K562 (cell line): ENCODE measurements around the gene DRD2. TPM values are rescaled to one million over a fixed set of nuclear protein-coding genes. Genes with fewer than 3 reads are reported as not detected.

Experiments
- ATAC-seq: fragments of 200-7000 bp; cut with Tn5 transposase; 3 replicates; pipeline ENCODE4 v1.9.1; 2020; ENCODE audit warnings: moderate library complexity
- BruUV-seq: library from RNA; stranded (reverse); fragments of 400-500 nt; replicated peaks from 2 replicates; lab custom pipeline; 2021; lab: Mats Ljungman, UMichigan
- CTCF ChIA-PET: fragments of 300-600 bp; formaldehyde crosslinking; extraction: SDS; loops from one replicate; lab custom pipeline; 2021; ENCODE audit warnings: low intra/inter-chr PET ratio; lab: Yijun Ruan, JAX
- POLR2A ChIA-PET: fragments of 300-600, 350-650 bp; sonication (Branson Sonifier 250); formaldehyde crosslinking; extraction: SDS; loops from one replicate; lab custom pipeline; 2021; ENCODE audit warnings: antibody characterized with exemption, inconsistent platforms; lab: Yijun Ruan, JAX
- DNase-seq, 4 experiments: peaks; one replicate each; pipeline versions ENCODE4 v3.0.0 to v3.0.0-alpha.2; 2011 to 2018; ENCODE audit warnings: low spot score in 3 of 4, mixed read lengths in 3 of 4; ENCODE audit errors: extremely low read depth in 1 of 4
- FAIRE-seq: peaks from 2 replicates; lab custom pipeline; 2011; peaks lifted over from hg19 to GRCh38; lab: Jason Lieb, UNC
- H2AFZ ChIP-seq: 2 replicates; pipeline ENCODE4 v1.6.0; 2011; ENCODE audit warnings: low read depth, low read length, control low read depth, inconsistent platforms
- H3K27ac ChIP-seq: fragments of 200-600 bp; 3 replicates; pipeline ENCODE4 v1.8.0; 2011; ENCODE audit warnings: low read depth, mild to moderate bottlenecking, control low read depth, inconsistent platforms, low read length, moderate library complexity, mixed read lengths; ENCODE audit errors: extremely low read depth
- H3K27me3 ChIP-seq, 2 experiments: fragments of 300-600 bp in 1 of 2; 2 replicates in 1 of 2; 3 replicates in 1 of 2; pipeline versions ENCODE4 v1.6.0 to v1.8.0; 2011; ENCODE audit warnings: inconsistent platforms in 2 of 2, low read length in 2 of 2, mild to moderate bottlenecking in 1 of 2, mixed read lengths in 1 of 2, moderate library complexity in 1 of 2; ENCODE audit not compliant: control insufficient read depth in 2 of 2, insufficient read depth in 2 of 2
- H3K36me3 ChIP-seq: fragments of 300-600 bp; 3 replicates; pipeline ENCODE4 v1.8.0; 2011; ENCODE audit warnings: mild to moderate bottlenecking, low read length, inconsistent platforms; ENCODE audit not compliant: control insufficient read depth, insufficient read depth
- H3K4me1 ChIP-seq, 2 experiments: fragments of 200-600 bp in 1 of 2; replicated peaks in 1 of 2; 2 replicates in 1 of 2; 3 replicates in 1 of 2; pipeline versions ENCODE4 v1.5.1 to v1.8.0; 2011; ENCODE audit warnings: inconsistent platforms in 2 of 2, low read length in 2 of 2, mild to moderate bottlenecking in 1 of 2, mixed read lengths in 1 of 2, moderate library complexity in 1 of 2; ENCODE audit not compliant: control insufficient read depth in 2 of 2, insufficient read depth in 2 of 2
- H3K4me2 ChIP-seq: 2 replicates; pipeline ENCODE4 v1.6.1; 2011; ENCODE audit warnings: low read length, control low read depth, inconsistent platforms, mixed read lengths; ENCODE audit not compliant: insufficient read depth
- H3K4me3 ChIP-seq: fragments of 200-600 bp; sonication (generic), shearing (Covaris generic); 2 replicates; pipeline ENCODE4 v1.5.1; 2016; ENCODE audit warnings: control low read depth, inconsistent platforms
- H3K79me2 ChIP-seq: fragments of 200-600 bp; 3 replicates; pipeline ENCODE4 v1.8.0; 2011; ENCODE audit warnings: low read length, inconsistent platforms; ENCODE audit not compliant: control insufficient read depth, insufficient read depth
- H3K9ac ChIP-seq, 2 experiments: 2 replicates each; pipeline versions ENCODE4 v1.6.0 to v1.6.1; 2011; ENCODE audit warnings: low read depth in 2 of 2, low read length in 2 of 2, control low read depth in 1 of 2, inconsistent platforms in 1 of 2, mild to moderate bottlenecking in 1 of 2, mixed read lengths in 1 of 2; ENCODE audit not compliant: insufficient read depth in 1 of 2
- H3K9me1 ChIP-seq: one replicate; pipeline ENCODE4 v1.6.0; 2011; ENCODE audit warnings: inconsistent platforms, mild to moderate bottlenecking, low read length, moderate library complexity; ENCODE audit not compliant: control insufficient read depth, insufficient read depth
- H3K9me3 ChIP-seq: replicated peaks from 2 replicates; pipeline ENCODE4 v1.5.1; 2011; ENCODE audit warnings: low read depth, low read length, inconsistent platforms; ENCODE audit not compliant: control insufficient read depth, insufficient read depth
- H4K20me1 ChIP-seq: replicated peaks from 2 replicates; pipeline ENCODE4 v1.6.1; 2011; ENCODE audit warnings: low read length, inconsistent platforms, mixed read lengths; ENCODE audit not compliant: control insufficient read depth, insufficient read depth
- DNMT1 ChIP-seq: fragments of 450-650 bp; IDR thresholded peaks from 2 replicates; pipeline ENCODE4 v1.6.1; 2016; ENCODE audit warnings: antibody characterized with exemption, mild to moderate bottlenecking
- NR2C2 ChIP-seq, 2 experiments: fragments of 200-800 bp in 1 of 2; sonication (Bioruptor generic) in 1 of 2; sonication (generic) in 1 of 2; formaldehyde crosslinking in 1 of 2; IDR thresholded peaks; 2 replicates each; pipeline versions ENCODE4 v1.6.1 to v1.8.0; 2016 to 2022; ENCODE audit warnings: mild to moderate bottlenecking in 1 of 2, missing compliant biosample characterization in 1 of 2, missing genetic modification characterization in 1 of 2, missing genetic modification reagents in 1 of 2
- RFX5 ChIP-seq: IDR thresholded peaks from 2 replicates; pipeline ENCODE4 v1.6.1; 2011; ENCODE audit warnings: low read depth, mild to moderate bottlenecking, improper control_type of control experiment, low read length
- SPI1 ChIP-seq: IDR thresholded peaks from 2 replicates; pipeline ENCODE4 v1.6.1; 2011; ENCODE audit warnings: low read depth, low read length, control low read depth, borderline replicate concordance
- TCF15 ChIP-seq: fragments of 250-450 bp; sonication (Bioruptor Pico); IDR thresholded peaks from 2 replicates; pipeline ENCODE4 v1.8.0; 2022; ENCODE audit warnings: moderate library complexity, mild to moderate bottlenecking, inconsistent platforms
- YBX1 ChIP-seq: fragments of 450-650 bp; IDR thresholded peaks from 2 replicates; pipeline ENCODE4 v1.7.1; 2016; ENCODE audit warnings: mild to moderate bottlenecking
- YY1 ChIP-seq, 3 experiments: IDR thresholded peaks; 2 replicates each; pipeline ENCODE4 v1.6.1; 2011; ENCODE audit warnings: low read length in 2 of 3, mild to moderate bottlenecking in 2 of 3, moderate library complexity in 2 of 3, borderline replicate concordance in 1 of 3, control low read depth in 1 of 3, low read depth in 1 of 3; ENCODE audit not compliant: insufficient read depth in 3 of 3, insufficient replicate concordance in 2 of 3, control insufficient read depth in 1 of 3, insufficient read length in 1 of 3; ENCODE audit errors: extremely low read depth in 1 of 3
- ZNF3 ChIP-seq: fragments of 250-450 bp; sonication (Bioruptor Pico); IDR thresholded peaks from 2 replicates; pipeline ENCODE4 v1.5.0; 2021; ENCODE audit warnings: mild to moderate bottlenecking, moderate library complexity
- WGBS: fragments of 100-300 bp; shearing (Covaris generic); methylation state at CpG from one replicate; pipeline ENCODE4 v1.1.6; 2016; ENCODE audit warnings: low coverage, mixed read lengths; ENCODE audit not compliant: insufficient coverage; ENCODE audit errors: missing lambda C conversion rate; 5-methylcytosine and 5-hydroxymethylcytosine counted together
- in situ Hi-C: fragments of 300-500 bp; cut with MboI; formaldehyde crosslinking; loops from 4 replicates; pipeline ENCODE4 v1.15.0; 2018; ENCODE audit warnings: inconsistent platforms, mixed read lengths
- intact Hi-C: fragments of 100-400 bp; cut with micrococcal nuclease; formaldehyde crosslinking; loops from 2 replicates; pipeline ENCODE4 v1.14.2; 2022
- polyA plus RNA-seq, 8 experiments: library from polyadenylated mRNA; depleted of rRNA in 4 of 8; stranded (reverse) in 5 of 8; unstranded in 3 of 8; fragments of >200 nt; fragmentation: Nextera tagmentation in 2 of 8; fragmentation: Illumina TruSeq in 1 of 8; extraction: Ambion mirVana in 2 of 8; extraction: Trizol in 1 of 8; gene quantifications; 2 replicates each; pipeline versions ENCODE4 v1.2.1 to v1.2.3, GENCODE V29; 2011 to 2014; ENCODE audit warnings: inconsistent platforms in 1 of 8, missing spikeins in 1 of 8
- total RNA-seq, 7 experiments: library from RNA; depleted of rRNA in 6 of 7; stranded (reverse); fragments of >200 nt in 6 of 7; fragmentation: Illumina TruSeq in 2 of 7; extraction: Trizol in 2 of 7; gene quantifications; 2 replicates each; pipeline versions ENCODE4 v1.2.1 to v1.2.3, GENCODE V29; 2011 to 2021; ENCODE audit warnings: low replicate concordance in 1 of 7

The DRD2 gene
- total and polyA plus RNA-seq, 9 of the 15 experiments (the other 6 are each of a cell fraction or from before 2014, with no cell fraction given), result not detected

- FAIRE-seq, result no peak
These were observed 1.4 kb upstream of the DRD2 start for GRCh38 chr11:113476553-113476952.

More at GRCh38 chr11:113476553-113476952, 1.4 kb upstream of the DRD2 start:
- no peak overlapping the region for H3K4me2 ChIP-seq
- no peaks in the 10 kb centered on the region for H3K9me3 ChIP-seq
- peaks cover 12 to 39% of the 10 kb centered on the region in 2 experiments; a peak in 4 of 5 replicates for H3K27me3 ChIP-seq
- H3K4me3 ChIP-seq, result no peak overlapping the region
- no peak overlapping the region for H3K27ac ChIP-seq
- H3K36me3 ChIP-seq, result no peaks in the 10 kb centered on the region
- POLR2A ChIA-PET, result interaction anchor here (0.6 kb wide), 1 partner anchor 156 kb away, joined by 3 read pairs; no protein-coding TSS in a partner anchor
- peaks cover 0 to 11% of the 10 kb centered on the region in 2 experiments; a peak in 2 of 5 replicates for H3K4me1 ChIP-seq
- H2AFZ ChIP-seq, result no peak overlapping the region
- ATAC-seq (no peak), DNase-seq (no peak)
- TF ChIP-seq RFX5 (no peak), DNMT1 (no peak), NR2C2 (CRISPR knock-in tag; IDR thresholded peaks at IDR 0.05) (no peak), NR2C2 (tag; IDR thresholded peaks at IDR 0.05) (no peak), YY1 (IDR thresholded peaks at IDR 0.05; ENCODE audit: borderline replicate concordance in 1 of 3, control insufficient read depth in 1 of 3, extremely low read depth in 1 of 3, insufficient read depth in 3 of 3, insufficient read length in 1 of 3, insufficient replicate concordance in 2 of 3, low read depth in 1 of 3, low read length in 2 of 3) (no peak), ZNF3 (CRISPR knock-in tag) (no peak), SPI1 (no peak), YBX1 (no peak), TCF15 (CRISPR knock-in tag) (no peak)
- BruUV-seq, result no TSS peak
- no peak overlapping the region for H3K9ac ChIP-seq
- WGBS, result 0% methylated on average over 3 of the region's 3 CpGs
- intact Hi-C loops, result no loop called here
- in situ Hi-C loops, result no loop called here
- no peaks in the 10 kb centered on the region for H3K79me2 ChIP-seq
- H3K9me1 ChIP-seq, result no peaks in the 10 kb centered on the region
- CTCF ChIA-PET, result no interaction called here
- H4K20me1 ChIP-seq, result peaks cover 7% of the 10 kb centered on the region; the same call in 1 of the 2 replicates
